Testis (tissue), 3 donors: Measurements from ENCODE around the gene NTNG2. TPM values are rescaled to one million over a fixed set of nuclear protein-coding genes. Genes with fewer than 3 reads are reported as not detected.
A peak's percentile ranks its signal among the peaks of the same experiment; 100 is the strongest.

Experiments used
- DNase-seq: peaks from one replicate; pipeline ENCODE4 v3.0.0-alpha.2; 2019
- H3K27ac ChIP-seq, 2 donors: fragments of 200-600 bp; sonication (generic); one replicate each; pipeline ENCODE4 v1.5.1; 2019
- H3K27me3 ChIP-seq: fragments of 200-600 bp; sonication (generic); one replicate; pipeline ENCODE4 v1.5.1; 2019
- H3K36me3 ChIP-seq: fragments of 200-600 bp; sonication (generic); one replicate; pipeline ENCODE4 v1.5.1; 2017; ENCODE audit warnings: low read depth; ENCODE audit errors: missing control alignments
- H3K4me1 ChIP-seq: fragments of 200-600 bp; sonication (generic); one replicate; pipeline ENCODE4 v1.5.1; 2019
- H3K4me3 ChIP-seq, 2 donors: fragments of 200-600 bp; sonication (generic); one replicate each; pipeline ENCODE4 v1.5.1; 2017 to 2019
- H3K9me3 ChIP-seq: fragments of 200-600 bp; sonication (generic); one replicate; pipeline ENCODE4 v1.5.1; 2017
- POLR2A ChIP-seq: fragments of 450-650 bp; IDR thresholded peaks from one replicate; pipeline ENCODE4 v1.6.1; 2017; ENCODE audit warnings: antibody characterized with exemption, mild to moderate bottlenecking, moderate library complexity
- WGBS, 2 donors: methylation state at CpG; one replicate each; pipeline ENCODE4 v1.1.5; 2018; 5-methylcytosine and 5-hydroxymethylcytosine counted together
- intact Hi-C: fragments of 100-400 bp; cut with DNase I; formaldehyde crosslinking; loops from one replicate; pipeline ENCODE4 v1.15.1; 2023; ENCODE audit warnings: low total_unique reads
- polyA plus RNA-seq: library from polyadenylated mRNA; stranded (reverse); fragments of 350-450 nt; fragmentation: Illumina TruSeq; extraction: RNeasy Lipid Tissue Mini Kit (QIAGEN cat#74804); gene quantifications from one replicate; pipeline ENCODE4 v1.2.3, GENCODE V29; 2014; ENCODE audit warnings: low read depth, low replicate concordance; ENCODE audit not compliant: insufficient read depth
- total RNA-seq, 2 donors: library from RNA; depleted of rRNA; stranded (reverse); fragments of >200 nt; gene quantifications; one replicate each; pipeline ENCODE4 v1.2.3, GENCODE V29; 2016
- TF ChIP-seq, protein P1 (sequence below), 3 experiments: fragments of 450-650 bp in 2 of 3; fragments of 200-600 bp in 1 of 3; sonication (generic) in 1 of 3; IDR thresholded peaks; one replicate each; pipeline ENCODE4 v1.5.1; 2016 to 2019; ENCODE audit warnings: antibody characterized with exemption in 3 of 3, mild to moderate bottlenecking in 2 of 3, moderate library complexity in 1 of 3

NTNG2 gene
- total and polyA plus RNA-seq, 3 donors from 2014 or later, result 3.3 to 29.0 (median 23.7) TPM

DNA sequence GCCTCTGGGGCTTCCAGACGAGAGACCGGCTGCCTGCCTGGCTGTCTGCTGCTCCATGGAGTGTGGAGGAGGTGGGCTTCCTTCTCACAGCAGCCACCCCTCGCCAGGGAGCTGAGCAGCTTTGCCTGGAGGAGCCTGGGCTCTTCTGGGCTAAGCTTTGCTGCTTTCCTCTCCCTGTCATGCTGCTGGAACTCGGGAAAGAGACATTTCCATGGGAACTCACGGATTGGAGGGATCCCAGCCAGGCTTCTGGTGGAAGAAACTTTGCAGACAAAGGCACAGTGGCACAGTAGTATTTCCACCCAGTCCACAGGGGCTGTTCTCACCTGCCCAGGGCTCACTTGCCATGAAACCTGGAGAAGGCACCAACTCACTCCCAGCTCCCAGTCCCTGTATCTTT lies 5.6 kb upstream of the NTNG2 start:
- no peaks in the 10 kb centered on the region for H3K9me3 ChIP-seq
- no peak overlapping the region for H3K4me3 ChIP-seq
- DNase-seq, result no peak
- 32 to 50% methylated on average over 4 to 5 of the region's 5 CpGs for WGBS, 2 donors
- H3K4me1 ChIP-seq, result peaks cover 8% of the 10 kb centered on the region
- no peak for TF ChIP-seq POLR2A
- TF ChIP-seq, protein P1, sequence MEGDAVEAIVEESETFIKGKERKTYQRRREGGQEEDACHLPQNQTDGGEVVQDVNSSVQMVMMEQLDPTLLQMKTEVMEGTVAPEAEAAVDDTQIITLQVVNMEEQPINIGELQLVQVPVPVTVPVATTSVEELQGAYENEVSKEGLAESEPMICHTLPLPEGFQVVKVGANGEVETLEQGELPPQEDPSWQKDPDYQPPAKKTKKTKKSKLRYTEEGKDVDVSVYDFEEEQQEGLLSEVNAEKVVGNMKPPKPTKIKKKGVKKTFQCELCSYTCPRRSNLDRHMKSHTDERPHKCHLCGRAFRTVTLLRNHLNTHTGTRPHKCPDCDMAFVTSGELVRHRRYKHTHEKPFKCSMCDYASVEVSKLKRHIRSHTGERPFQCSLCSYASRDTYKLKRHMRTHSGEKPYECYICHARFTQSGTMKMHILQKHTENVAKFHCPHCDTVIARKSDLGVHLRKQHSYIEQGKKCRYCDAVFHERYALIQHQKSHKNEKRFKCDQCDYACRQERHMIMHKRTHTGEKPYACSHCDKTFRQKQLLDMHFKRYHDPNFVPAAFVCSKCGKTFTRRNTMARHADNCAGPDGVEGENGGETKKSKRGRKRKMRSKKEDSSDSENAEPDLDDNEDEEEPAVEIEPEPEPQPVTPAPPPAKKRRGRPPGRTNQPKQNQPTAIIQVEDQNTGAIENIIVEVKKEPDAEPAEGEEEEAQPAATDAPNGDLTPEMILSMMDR (IDR thresholded peaks at IDR 0.05), result no peak
- H3K27me3 ChIP-seq, result no peaks in the 10 kb centered on the region
- H3K36me3 ChIP-seq, result no peaks in the 10 kb centered on the region
- intact Hi-C loops, result no loop called here
- H3K27ac ChIP-seq, result no peak overlapping the region

DNA sequence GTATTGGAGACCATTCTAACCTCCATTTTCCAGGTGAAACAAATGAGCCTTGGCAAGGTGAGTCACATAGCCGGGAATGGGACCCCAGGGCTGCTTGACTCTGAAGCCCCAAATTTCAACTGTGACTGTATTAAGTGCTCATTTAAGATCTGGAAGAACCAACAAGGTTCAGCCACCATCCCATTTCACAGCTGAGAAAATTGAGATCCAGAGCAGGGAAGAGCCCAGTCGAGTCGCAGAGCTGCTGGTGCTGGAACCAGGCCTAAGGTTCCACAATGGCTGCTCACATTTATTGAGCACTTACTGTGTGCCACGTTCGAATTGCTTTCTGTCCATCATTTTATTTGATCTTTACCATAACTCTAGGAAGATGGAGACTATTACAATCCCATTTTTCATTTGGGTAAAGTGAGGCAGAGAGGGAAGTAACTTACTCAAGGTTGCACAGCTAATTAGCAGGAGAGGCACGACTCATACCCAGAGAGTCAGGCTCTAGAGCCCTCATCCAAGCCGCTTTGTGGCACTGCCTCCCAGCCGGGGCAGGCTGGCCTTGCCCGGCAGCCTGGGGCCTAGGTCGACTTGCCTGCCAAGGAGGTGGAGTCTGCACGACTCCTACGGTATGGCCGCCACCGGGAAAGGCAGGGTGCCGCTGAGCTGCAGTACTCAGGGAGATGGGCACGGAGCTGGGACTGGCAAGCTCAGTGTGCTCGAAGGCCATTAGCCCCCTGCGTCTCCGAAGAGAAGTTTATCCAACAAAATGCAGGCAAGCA lies 4.3 kb upstream of the NTNG2 start:
- Histone ChIP-seq H3K27ac (no peak overlapping the region), H3K36me3 (no peaks in the 10 kb centered on the region), H3K4me3 (no peak overlapping the region), H3K27me3 (no peaks in the 10 kb centered on the region), H3K9me3 (no peaks in the 10 kb centered on the region), H3K4me1 (peaks cover 9% of the 10 kb centered on the region)
- 85 to 86% methylated on average over 19 of the region's 19 CpGs for WGBS, 2 donors
- intact Hi-C loops, result no loop called here
- no peak for DNase-seq
- TF ChIP-seq, protein P1 (IDR thresholded peaks at IDR 0.05), result no peak
- TF ChIP-seq POLR2A, result no peak

DNA sequence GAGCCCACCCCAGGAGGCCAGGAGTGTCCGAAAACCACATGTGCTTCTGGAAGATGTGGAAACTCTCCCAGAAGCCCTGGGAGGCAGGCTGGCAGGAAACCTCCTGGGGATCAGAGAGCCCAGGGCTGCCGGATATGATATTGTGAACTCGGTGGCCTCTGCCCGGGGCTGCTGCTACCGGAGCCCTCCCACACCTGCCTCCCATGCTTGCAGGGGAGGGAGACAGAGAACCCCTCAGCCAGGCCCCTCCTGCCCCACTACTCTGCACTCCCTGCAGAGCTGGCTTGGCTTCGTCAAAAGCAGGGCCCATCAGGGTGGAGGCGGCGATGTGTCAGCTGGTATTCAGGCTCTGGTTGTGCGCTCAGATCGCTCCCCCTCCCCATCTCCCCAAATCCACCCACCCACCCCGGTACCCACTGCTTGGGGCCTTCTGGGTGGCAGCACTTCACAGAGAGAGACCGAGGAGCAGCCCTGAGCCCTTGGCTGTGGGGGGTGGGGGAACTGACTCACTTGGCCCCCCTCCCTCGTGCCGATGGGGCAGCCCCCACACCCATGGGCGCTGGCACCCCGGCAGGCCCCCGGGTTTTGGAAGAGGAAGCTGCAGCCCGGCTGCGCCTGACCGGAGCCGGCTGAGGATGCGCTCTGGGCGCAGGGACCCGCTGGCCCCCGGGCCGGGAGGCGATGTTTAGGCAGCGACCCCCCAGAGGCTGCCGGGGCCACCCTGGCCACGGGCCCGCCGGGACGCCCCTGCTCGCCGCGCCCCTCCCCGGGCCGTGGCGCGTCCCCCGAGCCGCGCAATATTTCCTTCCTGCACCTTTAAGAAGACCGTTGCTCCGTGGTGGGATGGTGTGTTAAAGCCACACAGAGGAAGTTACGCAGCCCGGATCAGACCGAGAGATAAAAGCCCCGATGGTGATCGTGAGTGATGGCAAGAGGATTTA lies 786 bp upstream of the NTNG2 start:
- no peak for TF ChIP-seq POLR2A
- TF ChIP-seq, protein P1 (IDR thresholded peaks at IDR 0.05), result no peak
- H3K4me1 ChIP-seq, result peaks cover 21% of the 10 kb centered on the region
- WGBS, 2 donors, result 0 to 3% methylated on average over 19 to 34 of the region's 50 CpGs
- H3K36me3 ChIP-seq, result no peaks in the 10 kb centered on the region
- peak overlapping the region; percentile 49 to 54 for H3K4me3 ChIP-seq
- no peaks in the 10 kb centered on the region for H3K27me3 ChIP-seq
- H3K9me3 ChIP-seq, result no peaks in the 10 kb centered on the region
- peak; percentile 58 for DNase-seq
- intact Hi-C loops, result no loop called here
- no peak overlapping the region for H3K27ac ChIP-seq

DNA sequence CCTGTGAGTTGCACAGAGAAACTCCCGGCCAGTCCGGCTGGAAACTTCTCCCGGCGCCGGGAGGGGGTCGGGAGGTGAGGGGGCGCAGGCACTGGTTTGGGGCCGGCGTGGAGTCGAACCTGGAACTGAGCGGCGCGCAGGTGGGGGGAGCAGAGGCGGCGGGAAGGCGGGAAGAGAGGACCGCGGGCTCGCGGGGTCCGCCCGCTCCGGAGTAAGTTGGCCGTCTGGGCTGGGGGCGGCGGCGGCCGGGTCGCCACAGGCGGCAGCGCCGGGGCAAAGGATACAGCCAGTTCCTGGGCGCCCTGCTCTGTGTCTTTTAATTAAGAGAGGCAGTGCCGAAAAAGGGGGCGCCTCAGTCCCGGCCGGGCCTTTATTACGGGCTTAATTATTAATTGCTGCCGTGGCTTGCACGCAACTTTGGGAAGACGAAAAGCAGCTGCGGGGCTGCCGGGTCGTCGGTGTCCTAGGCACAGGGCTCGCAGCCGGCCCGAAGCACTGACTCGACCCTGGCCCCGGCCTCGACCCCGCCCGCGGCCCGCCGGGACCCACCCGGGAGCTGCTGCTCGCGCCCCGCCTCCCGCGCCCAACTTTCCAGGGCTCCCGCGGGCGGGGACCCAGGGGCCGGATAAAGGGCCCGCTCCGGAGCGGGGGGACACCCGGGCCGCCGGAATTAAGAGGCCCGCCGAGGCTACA lies 1.1 kb downstream of the NTNG2 start:
- intact Hi-C loops, result no loop called here
- peaks cover 21% of the 10 kb centered on the region for H3K4me1 ChIP-seq
- no peaks in the 10 kb centered on the region for H3K27me3 ChIP-seq
- H3K4me3 ChIP-seq, result peak overlapping the region; percentile 18 to 66
- WGBS, 2 donors, result 0 to 1% methylated on average over 5 to 74 of the region's 74 CpGs
- no peaks in the 10 kb centered on the region for H3K9me3 ChIP-seq
- no peaks in the 10 kb centered on the region for H3K36me3 ChIP-seq
- no peak for TF ChIP-seq POLR2A
- TF ChIP-seq, protein P1 (IDR thresholded peaks at IDR 0.05), result no peak
- DNase-seq, result no peak
- no peak overlapping the region for H3K27ac ChIP-seq
